Activated CD8-positive, alpha-beta memory T cell treated with anti-CD3 and anti-CD28 coated beads for 24 hours (primary cell): Measurements from ENCODE around the gene MLIP.

Experiments used
- DNase-seq: peaks from one replicate; pipeline ENCODE4 v3.0.0-alpha.2; 2020

Gene MLIP

DNA sequence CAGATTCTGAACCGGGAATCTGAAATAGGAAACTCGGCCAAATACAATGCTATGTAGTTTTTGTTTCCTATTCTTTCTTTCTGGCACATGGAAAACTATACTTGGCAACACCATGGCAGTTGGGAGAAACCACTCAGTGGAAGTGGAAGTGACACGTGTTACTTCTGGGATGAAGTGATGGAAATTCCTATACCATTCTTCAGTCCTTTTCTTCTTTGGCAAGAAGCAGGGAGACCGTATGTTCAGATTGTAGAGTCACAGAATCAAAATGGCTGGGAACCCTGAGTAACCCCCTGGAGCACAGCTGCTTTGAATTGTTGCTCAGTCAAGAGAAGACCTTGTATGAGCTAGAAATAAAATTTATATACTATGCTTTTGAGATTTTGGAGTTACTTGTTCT lies 178.2 kb downstream of the MLIP start:
- DNase-seq, result no peak

DNA sequence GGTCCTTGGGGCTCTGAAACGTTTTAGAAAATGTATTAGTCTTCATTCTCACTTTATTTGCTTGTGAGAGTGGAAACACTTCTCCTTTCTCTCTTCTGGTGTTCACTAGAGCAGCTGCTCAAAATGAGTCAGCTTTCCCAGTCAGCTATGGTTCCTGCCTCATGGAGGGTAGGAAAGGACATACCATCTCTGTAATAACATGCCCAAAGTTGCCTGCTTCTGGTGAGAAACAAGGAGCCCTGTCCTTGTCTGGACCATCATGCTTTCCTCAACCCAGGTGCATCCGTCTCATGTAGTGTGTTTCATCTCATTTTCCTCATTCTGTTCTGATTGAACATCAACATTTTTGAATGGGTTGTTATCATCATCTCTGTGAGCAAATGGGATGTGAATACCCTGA lies 179.9 kb downstream of the MLIP start:
- no peak for DNase-seq

- no peak for DNase-seq
Measured at GRCh38 chr6:54291738-54292137, 180.5 kb downstream of the MLIP start.

- no peak for DNase-seq
Measured at GRCh38 chr6:54294965-54295532, 183.8 kb downstream of the MLIP start.

DNA sequence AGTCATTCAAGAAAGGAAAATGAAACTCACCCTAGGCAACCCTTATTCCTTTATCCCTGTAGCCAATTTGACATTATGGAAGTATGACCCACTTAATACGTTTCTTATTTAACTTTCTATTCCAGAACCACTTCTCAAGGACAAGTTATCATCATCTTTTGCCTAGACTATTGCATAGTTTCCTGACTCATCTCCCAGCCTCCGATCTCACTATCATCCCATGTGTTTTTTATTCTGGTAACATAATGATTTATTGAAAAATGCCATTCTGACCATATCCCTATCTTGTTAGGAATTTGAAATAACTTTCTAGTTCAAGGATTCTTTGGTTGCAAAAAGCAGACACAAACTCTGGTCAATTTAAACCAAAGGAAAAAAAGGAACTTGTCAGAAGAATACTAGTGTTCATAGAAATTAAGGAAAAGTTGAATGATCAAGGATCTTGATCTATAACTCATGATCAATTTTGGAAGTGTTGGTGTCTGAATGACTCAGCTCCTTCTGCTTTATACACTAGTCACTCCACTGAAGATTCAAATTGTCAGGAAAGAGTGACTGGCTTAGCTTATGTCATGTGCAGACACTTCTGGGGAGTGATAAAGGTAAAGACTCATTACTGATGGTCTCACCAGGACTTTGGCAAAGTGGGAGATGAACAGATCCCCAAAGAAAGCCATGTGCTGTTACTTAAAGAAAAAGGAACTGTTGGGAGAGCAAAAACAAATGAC lies 188.5 kb downstream of the MLIP start:
- no peak for DNase-seq

DNA sequence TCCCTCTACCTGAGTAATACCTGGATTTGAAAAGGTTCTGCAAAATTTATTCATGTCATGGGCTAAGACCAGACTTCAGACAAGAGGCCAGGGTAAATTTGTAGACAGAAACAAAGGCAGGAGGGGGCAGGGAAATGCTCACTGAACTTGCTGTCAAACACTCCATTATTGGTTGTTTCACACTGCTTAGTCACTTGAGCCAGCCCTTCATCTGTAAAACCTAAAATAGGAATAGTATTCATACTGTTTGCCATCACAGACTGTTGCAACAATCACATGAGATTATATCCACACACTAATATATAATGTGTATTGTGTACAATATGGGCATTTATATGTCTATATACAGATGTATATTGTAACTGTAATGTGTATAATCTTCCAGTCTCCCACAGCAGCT lies 190.5 kb downstream of the MLIP start:
- DNase-seq, result no peak

- DNase-seq, result no peak
Measured at GRCh38 chr6:54307439-54307910, 196.2 kb downstream of the MLIP start.

GRCh38 chr6:54308289-54308985 lies 197.2 kb downstream of the MLIP start, which contains the start of gene TINAG:
TINAG (plus strand) TSS chr6:54308441; CDS start chr6:54308551, 110 bp downstream.
- no peak for DNase-seq

DNA sequence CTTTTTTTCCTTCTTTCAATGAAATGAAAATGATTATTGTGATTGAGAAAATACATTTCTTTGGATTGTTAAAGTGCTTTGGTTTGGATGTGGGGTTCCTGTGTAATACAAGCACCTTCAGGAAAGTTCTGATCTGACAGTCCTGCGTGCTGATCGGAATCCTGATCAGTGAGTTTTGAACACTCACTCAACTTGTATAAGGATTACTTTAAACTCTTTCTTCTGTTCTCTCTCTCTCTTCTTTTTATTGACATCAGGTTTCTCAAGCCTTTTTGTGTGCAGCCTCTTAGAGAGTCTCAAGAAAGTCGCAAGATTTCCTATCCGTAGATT lies 197.7 kb downstream of the MLIP start:
- DNase-seq, result no peak

DNA sequence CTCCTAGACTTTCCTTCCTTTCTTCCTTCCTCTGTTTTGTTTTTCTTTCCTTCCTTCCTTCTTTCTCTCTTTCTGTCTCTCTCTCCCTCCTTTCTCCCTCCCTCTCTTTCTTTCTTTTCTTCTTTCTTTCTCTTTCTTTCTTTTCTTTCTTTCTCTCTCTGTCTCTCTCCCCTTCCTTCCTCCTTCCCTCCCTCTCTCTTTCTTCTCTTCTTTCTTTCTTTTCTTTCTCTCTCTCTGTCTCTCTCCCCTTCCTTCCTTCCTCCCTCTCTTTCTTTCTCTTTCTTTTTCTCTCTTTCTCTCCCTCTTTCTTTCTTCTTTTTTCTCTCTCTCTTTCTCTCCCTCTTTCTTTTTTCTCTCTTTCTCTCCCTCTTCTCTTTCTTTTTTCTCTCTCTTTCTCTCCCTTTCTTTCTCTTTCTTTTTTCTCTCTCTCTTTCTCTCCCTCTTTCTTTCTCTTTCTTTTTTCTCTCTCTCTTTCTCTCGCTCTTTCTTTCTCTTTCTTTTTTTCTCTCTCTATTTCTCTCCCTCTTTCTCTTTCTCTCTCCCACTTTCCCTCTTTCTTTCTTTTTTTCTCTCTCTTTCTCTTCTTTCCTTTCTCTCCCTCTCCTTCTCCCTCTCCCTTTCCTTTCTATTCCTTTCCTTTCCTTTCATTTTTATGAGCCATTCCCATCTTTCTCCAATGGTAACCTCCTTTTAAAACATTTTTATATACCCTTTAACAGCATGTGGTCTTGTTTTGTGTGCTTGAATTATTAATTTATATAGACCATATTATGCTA lies 199.3 kb downstream of the MLIP start:
- DNase-seq, result no peak

- no peak for DNase-seq
Measured at GRCh38 chr6:54315656-54316055, 204.4 kb downstream of the MLIP start.
